OCI-LY7 (cell line): ENCODE results near the gene SPATA33. TPM values are rescaled to one million over a fixed set of nuclear protein-coding genes. Genes with fewer than 3 reads are reported as not detected.

Experiments used
- BruUV-seq: library from RNA; stranded (reverse); fragments of 400-500 nt; replicated peaks from 2 replicates; lab custom pipeline; 2021; lab: Mats Ljungman, UMichigan
- CTCF ChIA-PET: fragments of 300-600 bp; sonication (Branson Sonifier 250); formaldehyde crosslinking; loops from one replicate; lab custom pipeline; 2022; ENCODE audit warnings: antibody characterized with exemption; ENCODE audit not compliant: unreplicated experiment; lab: Charles Lee
- POLR2A ChIA-PET: fragments of 300-600 bp; sonication (Branson Sonifier 250); formaldehyde crosslinking; loops from one replicate; lab custom pipeline; 2022; ENCODE audit warnings: antibody characterized with exemption; lab: Charles Lee
- DNase-seq: peaks from one replicate; pipeline ENCODE4 v3.0.0-alpha.2; 2015; ENCODE audit warnings: low spot score
- H2AFZ ChIP-seq: fragments of 200-600 bp; sonication (generic), shearing (Covaris generic); 2 replicates; pipeline ENCODE4 v1.6.1; 2014; ENCODE audit warnings: mild to moderate bottlenecking, antibody characterized with exemption, low read length, moderate library complexity
- H3K27ac ChIP-seq: fragments of 200-600 bp; sonication (generic); 2 replicates; pipeline ENCODE4 v1.5.1; 2014; ENCODE audit warnings: mixed run types, low read depth, mild to moderate bottlenecking, moderate library complexity, low read length, inconsistent platforms; ENCODE audit not compliant: poor library complexity, severe bottlenecking
- H3K36me3 ChIP-seq: fragments of 200-600 bp; sonication (generic); 2 replicates; pipeline ENCODE4 v1.6.1; 2014; ENCODE audit warnings: mild to moderate bottlenecking, antibody characterized with exemption, low read length, moderate library complexity, mixed read lengths; ENCODE audit not compliant: insufficient read depth
- H3K4me1 ChIP-seq: fragments of 200-600 bp; sonication (generic); 2 replicates; pipeline ENCODE4 v1.5.1; 2014; ENCODE audit warnings: mild to moderate bottlenecking, low read length; ENCODE audit not compliant: insufficient read depth, poor library complexity, severe bottlenecking
- H3K4me2 ChIP-seq: fragments of 200-600 bp; sonication (generic); 2 replicates; pipeline ENCODE4 v1.6.1; 2014; ENCODE audit warnings: mild to moderate bottlenecking, low read length
- H3K4me3 ChIP-seq: fragments of 200-600 bp; sonication (generic); 2 replicates; pipeline ENCODE4 v1.5.1; 2014; ENCODE audit warnings: mild to moderate bottlenecking, low read depth, low read length; ENCODE audit not compliant: poor library complexity, severe bottlenecking
- H3K79me2 ChIP-seq: fragments of 200-600 bp; sonication (generic); 2 replicates; pipeline ENCODE4 v1.6.1; 2016; ENCODE audit warnings: low read depth, mild to moderate bottlenecking, low read length, moderate library complexity, mixed read lengths; ENCODE audit not compliant: insufficient read depth
- H3K9me2 ChIP-seq: fragments of 200-600 bp; sonication (generic); 2 replicates; pipeline ENCODE4 v1.6.1; 2016; ENCODE audit warnings: mild to moderate bottlenecking, low read length, mixed read lengths; ENCODE audit not compliant: insufficient read depth
- H3K9me3 ChIP-seq: fragments of 200-600 bp; sonication (generic); 2 replicates; pipeline ENCODE4 v1.6.1; 2014; ENCODE audit warnings: mild to moderate bottlenecking, mixed run types, low read length, mixed read lengths
- H4K20me1 ChIP-seq: fragments of 200-600 bp; sonication (generic); 2 replicates; pipeline ENCODE4 v1.6.1; 2014; ENCODE audit warnings: mild to moderate bottlenecking, antibody characterized with exemption, low read length, moderate library complexity, mixed read lengths; ENCODE audit not compliant: insufficient read depth
- CTCF ChIP-seq: fragments of 200-600 bp; sonication (generic); conservative IDR thresholded peaks from 2 replicates; pipeline ENCODE4 v1.5.1; 2014; ENCODE audit warnings: mild to moderate bottlenecking, antibody characterized with exemption, low read length, moderate library complexity, mixed read lengths
- EZH2phosphoT487 ChIP-seq: fragments of 200-600 bp; sonication (generic); IDR thresholded peaks from 2 replicates; pipeline ENCODE4 v1.6.1; 2018; ENCODE audit warnings: low read depth, borderline replicate concordance, mild to moderate bottlenecking, mixed run types, antibody characterized with exemption, low read length, moderate library complexity, mixed read lengths
- intact Hi-C: fragments of 100-400 bp; cut with micrococcal nuclease; formaldehyde crosslinking; loops from one replicate; pipeline ENCODE4 v1.10.0; 2022; ENCODE audit not compliant: unreplicated experiment
- total RNA-seq, 2 experiments: library from RNA; depleted of rRNA in 1 of 2; stranded (reverse); fragments of >200 nt in 1 of 2; shearing (Covaris generic) in 1 of 2; gene quantifications; 2 replicates each; pipeline ENCODE4 v1.2.3, GENCODE V29; 2014 to 2022

SPATA33 gene
- total RNA-seq, 2 experiments from 2014 or later = 9.4 to 17.3 TPM

GRCh38 chr16:89610108-89610453 is 47.6 kb upstream of the SPATA33 start:
- Histone ChIP-seq H3K36me3 (no peaks in the 10 kb centered on the region), H3K4me3 (no peak overlapping the region), H3K9me3 (no peaks in the 10 kb centered on the region), H3K9me2 (no peaks in the 10 kb centered on the region), H4K20me1 (no peaks in the 10 kb centered on the region), H3K4me2 (no peak overlapping the region), H3K27ac (no peak overlapping the region), H2AFZ (no peak overlapping the region), H3K79me2 (no peaks in the 10 kb centered on the region), H3K4me1 (no peaks in the 10 kb centered on the region)
- intact Hi-C loops = no loop called here
- CTCF ChIA-PET = no interaction called here
- no peak for TF ChIP-seq CTCF
- no peak for TF ChIP-seq EZH2phosphoT487
- no peak for DNase-seq
- POLR2A ChIA-PET = no interaction called here
- BruUV-seq = no TSS peak

- Histone ChIP-seq H3K4me1 (no peaks in the 10 kb centered on the region), H3K4me2 (no peak overlapping the region), H3K36me3 (no peaks in the 10 kb centered on the region), H3K79me2 (no peaks in the 10 kb centered on the region), H3K9me3 (no peaks in the 10 kb centered on the region), H3K4me3 (no peak overlapping the region), H3K9me2 (no peaks in the 10 kb centered on the region), H4K20me1 (no peaks in the 10 kb centered on the region), H2AFZ (no peak overlapping the region), H3K27ac (no peak overlapping the region)
- ChIA-PET POLR2A (no interaction called here), CTCF (no interaction called here)
- intact Hi-C loops = no loop called here
- TF ChIP-seq EZH2phosphoT487 = no peak
- no peak for TF ChIP-seq CTCF
- DNase-seq = no peak
- BruUV-seq = no TSS peak
These were observed 45.0 kb upstream of the SPATA33 start for GRCh38 chr16:89612415-89613166.

- intact Hi-C loops = no loop called here
- no peaks in the 10 kb centered on the region for H3K9me3 ChIP-seq
- no peaks in the 10 kb centered on the region for H3K79me2 ChIP-seq
- H3K27ac ChIP-seq = no peak within 1 kb of the TSS
- TF ChIP-seq CTCF = no peak
- TF ChIP-seq EZH2phosphoT487 = no peak
- no peak for DNase-seq
- H4K20me1 ChIP-seq = no peaks in the 10 kb centered on the region
- POLR2A ChIA-PET = no interaction called here
- no peak within 1 kb of the TSS for H3K4me3 ChIP-seq
- BruUV-seq = no TSS peak
- H3K4me1 ChIP-seq = no peaks in the 10 kb centered on the region
- no peaks in the 10 kb centered on the region for H3K36me3 ChIP-seq
- no peak within 1 kb of the TSS for H2AFZ ChIP-seq
- no peak within 1 kb of the TSS for H3K4me2 ChIP-seq
- no peaks in the 10 kb centered on the region for H3K9me2 ChIP-seq
- CTCF ChIA-PET = no interaction called here
These were observed 44.2 kb upstream of the SPATA33 start, which contains the start of gene DPEP1 for GRCh38 chr16:89613231-89613953. DPEP1 (plus strand) TSS chr16:89613642; CDS start chr16:89630411, 16,769 bp downstream.
